PFSK-1 (cell line): ENCODE measurements around the gene ALPI.

Experiments used
- TAF1 ChIP-seq: IDR thresholded peaks from 2 replicates; pipeline ENCODE4 v1.6.1; 2012; ENCODE audit warnings: low read length, control low read depth, borderline replicate concordance; ENCODE audit not compliant: insufficient read depth
- TF ChIP-seq, protein P1 (sequence below), 2 experiments: IDR thresholded peaks; 2 replicates each; pipeline versions ENCODE4 v1.6.1 to v1.8.0; 2011 to 2012; ENCODE audit warnings: low read depth in 2 of 2, low read length in 2 of 2, control low read depth in 1 of 2, inconsistent platforms in 1 of 2, mild to moderate bottlenecking in 1 of 2, moderate library complexity in 1 of 2; ENCODE audit not compliant: insufficient read depth in 1 of 2

DNA sequence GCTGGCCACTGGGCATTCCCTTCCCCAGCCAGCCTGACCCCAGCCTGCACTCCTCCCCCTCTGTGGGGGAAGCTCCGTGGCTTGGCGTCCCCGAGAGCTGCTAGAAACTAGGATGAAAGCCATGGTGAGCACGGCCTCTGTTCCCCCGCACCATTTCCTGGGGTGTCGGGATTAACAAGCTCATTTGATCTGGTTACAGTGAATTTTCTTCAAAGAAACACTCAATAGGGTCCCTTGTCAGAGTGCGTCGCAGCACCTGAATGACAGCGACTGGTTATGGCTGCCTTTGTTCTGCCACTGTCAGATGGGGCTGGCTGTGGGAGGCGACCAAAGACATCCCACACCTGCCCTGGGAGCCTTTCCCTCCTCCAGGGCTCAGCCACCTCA is 7.7 kb upstream of the ALPI start:
- TF ChIP-seq, protein P1, sequence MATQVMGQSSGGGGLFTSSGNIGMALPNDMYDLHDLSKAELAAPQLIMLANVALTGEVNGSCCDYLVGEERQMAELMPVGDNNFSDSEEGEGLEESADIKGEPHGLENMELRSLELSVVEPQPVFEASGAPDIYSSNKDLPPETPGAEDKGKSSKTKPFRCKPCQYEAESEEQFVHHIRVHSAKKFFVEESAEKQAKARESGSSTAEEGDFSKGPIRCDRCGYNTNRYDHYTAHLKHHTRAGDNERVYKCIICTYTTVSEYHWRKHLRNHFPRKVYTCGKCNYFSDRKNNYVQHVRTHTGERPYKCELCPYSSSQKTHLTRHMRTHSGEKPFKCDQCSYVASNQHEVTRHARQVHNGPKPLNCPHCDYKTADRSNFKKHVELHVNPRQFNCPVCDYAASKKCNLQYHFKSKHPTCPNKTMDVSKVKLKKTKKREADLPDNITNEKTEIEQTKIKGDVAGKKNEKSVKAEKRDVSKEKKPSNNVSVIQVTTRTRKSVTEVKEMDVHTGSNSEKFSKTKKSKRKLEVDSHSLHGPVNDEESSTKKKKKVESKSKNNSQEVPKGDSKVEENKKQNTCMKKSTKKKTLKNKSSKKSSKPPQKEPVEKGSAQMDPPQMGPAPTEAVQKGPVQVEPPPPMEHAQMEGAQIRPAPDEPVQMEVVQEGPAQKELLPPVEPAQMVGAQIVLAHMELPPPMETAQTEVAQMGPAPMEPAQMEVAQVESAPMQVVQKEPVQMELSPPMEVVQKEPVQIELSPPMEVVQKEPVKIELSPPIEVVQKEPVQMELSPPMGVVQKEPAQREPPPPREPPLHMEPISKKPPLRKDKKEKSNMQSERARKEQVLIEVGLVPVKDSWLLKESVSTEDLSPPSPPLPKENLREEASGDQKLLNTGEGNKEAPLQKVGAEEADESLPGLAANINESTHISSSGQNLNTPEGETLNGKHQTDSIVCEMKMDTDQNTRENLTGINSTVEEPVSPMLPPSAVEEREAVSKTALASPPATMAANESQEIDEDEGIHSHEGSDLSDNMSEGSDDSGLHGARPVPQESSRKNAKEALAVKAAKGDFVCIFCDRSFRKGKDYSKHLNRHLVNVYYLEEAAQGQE (IDR thresholded peaks at IDR 0.05; ENCODE audit: insufficient read depth in 1 of 2, low read depth in 2 of 2, low read length in 2 of 2): no peak
- no peak for TF ChIP-seq TAF1
